Stimulated activated CD8-positive, alpha-beta memory T cell treated with anti-CD3 and anti-CD28 coated beads, Interleukin-15, amount 100 ng/mL, for 4 hours (primary cell): Measurements from ENCODE around the gene RPRML.
"Not testable (repeated sequence)": the region's sequence is repeated elsewhere in the genome, so short reads cannot be mapped to it uniquely, and the experiment has no call there.

Source experiments
- DNase-seq, 2 donors: peaks; one replicate each; pipeline ENCODE4 v3.0.0-alpha.2; 2020; ENCODE audit warnings: low read depth in 2 of 2

The RPRML gene

GRCh38 chr17:46976626-46977270 is 2.3 kb downstream of the RPRML start:
- no peak for DNase-seq

DNA sequence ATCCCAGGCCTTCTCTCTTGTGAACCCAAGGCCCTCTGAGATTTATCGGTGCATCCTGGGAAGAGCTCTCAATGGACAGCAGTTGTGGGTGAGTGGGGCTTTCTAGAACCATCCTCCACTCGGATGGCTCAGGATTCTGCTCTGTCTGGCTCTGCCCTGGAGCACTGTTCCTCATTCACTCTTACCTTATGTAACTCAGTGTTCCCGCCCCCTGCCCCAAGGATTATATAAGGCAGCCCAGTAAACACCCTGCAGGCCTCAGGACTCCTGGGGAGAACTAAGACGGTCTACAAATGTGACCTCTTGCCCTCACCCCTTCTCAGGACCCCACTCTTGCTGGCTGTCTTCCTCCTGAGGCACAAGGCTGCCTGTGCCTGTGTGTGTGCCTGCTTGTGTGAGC is 3.8 kb downstream of the RPRML start:
- DNase-seq, result no peak

DNA sequence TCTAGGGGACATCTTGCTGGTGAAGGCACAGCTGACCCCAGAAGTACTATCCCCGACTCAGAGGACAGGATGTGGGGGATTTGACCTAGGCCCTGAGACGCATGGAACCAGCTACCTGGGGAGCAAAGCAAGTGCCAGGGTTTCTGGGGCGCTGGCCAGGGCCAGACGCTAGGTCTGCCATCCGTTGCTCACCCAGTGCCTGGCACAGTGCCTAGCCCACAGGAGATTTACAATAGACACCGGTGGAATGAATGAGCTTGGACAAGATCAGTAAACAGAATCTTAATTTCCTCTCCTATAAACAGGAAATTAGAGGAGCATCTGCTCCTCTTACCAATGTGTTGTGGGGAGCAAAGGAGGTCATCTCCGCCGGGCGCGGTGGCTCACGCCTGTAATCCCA is 5.0 kb downstream of the RPRML start:
- DNase-seq, result no peak

GRCh38 chr17:46972346-46972745 is 6.7 kb downstream of the RPRML start:
- no peak for DNase-seq

DNA sequence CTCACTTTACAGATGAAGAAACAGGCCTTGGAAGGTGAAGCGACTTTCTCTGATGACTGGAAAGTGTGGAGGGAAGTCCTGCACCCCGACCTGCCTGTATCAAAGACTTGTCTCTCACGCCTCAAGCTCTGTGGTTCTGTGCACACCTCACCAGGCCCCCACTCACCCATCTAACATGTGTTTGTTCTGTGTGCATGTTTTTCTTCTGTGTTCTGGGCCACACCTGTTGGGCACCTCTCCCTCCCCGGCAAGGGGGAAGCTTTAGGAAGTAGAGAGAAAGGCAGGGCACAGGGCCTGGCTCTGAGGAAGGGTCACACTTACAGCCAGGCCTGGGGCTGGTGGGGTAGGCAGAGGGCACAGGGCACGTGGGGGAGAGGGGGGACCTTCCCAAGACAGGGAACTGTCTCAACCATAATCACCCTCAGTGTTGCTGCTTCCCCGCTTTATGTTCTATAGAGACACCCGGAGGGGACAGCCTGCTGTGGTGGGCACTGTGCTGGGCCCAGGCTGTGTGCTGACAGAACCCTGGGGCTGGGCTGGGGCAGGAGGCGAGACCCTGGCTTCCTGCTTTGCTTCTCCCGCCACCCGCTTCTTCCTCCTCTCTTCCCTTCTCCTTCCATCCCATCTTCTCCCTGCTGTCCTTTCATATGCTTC is 7.3 kb downstream of the RPRML start:
- DNase-seq, result no peak

- no peak for DNase-seq
Measured at GRCh38 chr17:46968896-46969295, 10.2 kb downstream of the RPRML start.

GRCh38 chr17:46968224-46968834 is 10.7 kb downstream of the RPRML start:
- no peak for DNase-seq

GRCh38 chr17:46964315-46965265 is 14.5 kb downstream of the RPRML start:
- DNase-seq, result no peak

DNA sequence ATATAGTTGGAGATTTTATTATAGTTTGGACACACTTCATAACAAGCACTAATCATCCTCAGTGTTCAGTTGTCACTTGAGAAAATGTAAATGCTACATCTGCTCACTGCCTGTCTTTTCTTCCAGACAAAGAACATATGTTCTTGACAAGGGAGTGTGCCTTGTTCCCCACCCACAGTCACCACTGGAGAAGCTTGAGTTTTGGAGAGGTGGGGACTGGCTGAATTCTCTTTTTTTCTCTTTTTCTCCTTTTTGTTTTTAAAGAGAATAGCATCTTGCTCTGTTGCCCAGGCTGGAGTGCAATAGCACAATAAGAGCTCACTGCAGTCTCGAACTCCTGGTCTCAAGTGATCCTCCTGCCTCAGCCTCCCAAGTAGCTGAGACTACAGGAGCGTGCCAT is 15.5 kb downstream of the RPRML start:
- no peak for DNase-seq

GRCh38 chr17:46962374-46962790 is 16.7 kb downstream of the RPRML start:
- no peak for DNase-seq

GRCh38 chr17:46960152-46960551 is 18.9 kb downstream of the RPRML start:
- DNase-seq, result no peak

DNA sequence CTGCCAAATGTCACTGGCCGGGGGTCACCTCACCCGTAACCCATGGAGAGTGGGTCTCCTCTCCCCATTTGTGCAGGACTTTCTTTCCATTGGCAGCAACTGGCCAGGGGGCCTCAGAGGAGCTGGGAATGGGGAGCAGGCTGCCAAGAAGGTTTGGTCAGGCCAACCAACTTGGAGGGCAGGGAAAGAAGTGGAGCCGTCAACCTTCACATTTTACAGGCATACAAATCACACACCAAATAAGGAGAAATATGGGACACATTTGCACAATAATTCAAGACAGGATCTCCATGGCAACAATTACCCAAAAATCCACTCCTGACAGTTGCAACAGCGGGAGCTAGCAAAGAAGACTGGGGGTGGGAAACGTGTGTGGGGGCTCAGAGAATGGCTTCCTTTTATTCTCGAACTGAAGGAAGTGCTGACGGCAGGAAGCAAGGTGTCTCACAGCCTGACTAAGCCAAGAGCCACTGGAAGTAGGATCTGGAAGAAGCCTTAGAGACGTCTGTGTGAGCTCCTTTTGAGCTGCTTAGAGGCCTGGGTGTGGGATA is 20.9 kb downstream of the RPRML start:
- no peak for DNase-seq

DNA sequence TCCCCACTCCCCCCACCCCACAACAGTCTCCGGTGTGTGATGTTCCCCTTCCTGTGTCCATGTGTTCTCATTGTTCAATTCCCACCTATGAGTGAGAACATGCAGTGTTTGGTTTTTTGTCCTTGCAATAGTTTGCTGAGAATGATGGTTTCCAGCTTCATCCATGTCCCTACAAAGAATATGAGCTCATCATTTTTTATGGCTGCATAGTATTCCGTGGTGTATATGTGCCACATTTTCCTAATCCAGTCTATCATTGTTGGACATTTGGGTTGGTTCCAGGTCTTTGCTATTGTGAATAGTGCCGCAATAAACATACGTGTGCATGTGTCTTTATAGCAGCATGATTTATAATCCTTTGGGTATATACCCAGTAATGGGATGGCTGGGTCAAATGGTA is 25.9 kb downstream of the RPRML start:
- DNase-seq, result not testable (repeated sequence)

DNA sequence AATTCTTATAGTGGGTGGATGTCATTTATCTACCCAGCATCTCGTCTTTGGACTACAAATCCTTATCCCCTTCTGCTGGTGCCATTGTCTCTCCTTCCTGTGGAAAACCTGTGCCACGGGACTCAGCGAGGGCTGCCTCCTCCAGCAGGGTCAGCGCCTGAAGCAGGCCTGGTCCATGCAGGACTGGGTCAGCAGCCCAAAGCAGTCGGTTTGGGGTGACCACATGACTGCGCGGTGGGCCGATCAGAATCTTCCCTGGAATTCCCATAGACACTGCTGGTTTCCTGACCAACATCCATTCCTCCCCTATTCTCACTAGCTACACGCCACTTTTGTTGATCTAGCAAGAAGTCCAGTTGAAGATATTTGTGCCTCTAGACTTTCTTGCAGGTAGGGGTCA is 26.9 kb downstream of the RPRML start:
- no peak for DNase-seq

DNA sequence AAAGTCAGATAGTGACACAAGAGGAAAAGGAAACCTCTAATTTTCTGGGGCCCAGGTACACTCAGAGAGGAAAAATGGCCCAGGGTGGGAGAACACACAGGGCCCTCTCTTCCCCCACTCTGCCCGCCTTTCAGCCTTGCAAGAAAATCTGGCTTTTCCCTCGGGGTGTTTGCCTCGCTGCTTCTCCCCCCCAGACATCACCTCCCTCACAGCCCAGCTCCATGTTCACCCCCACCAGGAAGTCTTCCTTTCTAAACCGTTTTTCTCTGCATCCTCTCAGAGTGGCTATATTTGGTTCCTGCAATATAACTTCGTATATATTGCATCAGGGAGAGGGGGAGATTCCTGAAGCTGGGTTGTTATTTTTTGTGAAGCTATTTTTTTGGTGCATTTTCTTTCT is 27.3 kb downstream of the RPRML start:
- DNase-seq, result no peak

DNA sequence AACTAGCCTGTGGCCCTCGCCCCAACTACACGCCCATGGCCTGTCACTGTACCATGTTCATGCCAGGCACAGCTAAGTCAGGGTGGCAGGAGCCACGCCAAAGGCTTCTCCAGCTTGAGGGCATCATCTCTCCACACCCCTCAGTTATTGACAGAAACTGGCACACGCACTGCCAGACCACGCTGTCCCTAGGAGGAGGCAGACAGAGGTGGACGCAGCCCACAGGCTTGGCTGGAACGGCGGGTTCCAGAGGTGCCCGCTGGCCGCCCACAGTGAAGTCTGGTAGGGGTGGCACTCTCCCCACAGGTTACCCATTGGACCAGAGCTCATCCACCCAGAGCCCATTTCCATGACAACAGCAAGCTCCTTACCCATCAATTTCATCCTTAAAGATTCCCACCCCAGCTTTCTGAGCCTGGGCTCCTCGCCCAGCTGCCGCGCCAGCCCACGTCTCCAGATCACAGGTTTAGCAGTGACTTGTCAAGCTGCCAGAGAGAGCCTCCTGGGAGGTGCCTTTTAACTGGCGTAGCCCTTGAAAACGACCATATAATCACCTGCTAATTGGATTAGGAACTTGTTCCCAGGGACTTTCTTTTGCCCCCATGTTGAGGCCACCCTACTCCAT is 27.9 kb downstream of the RPRML start:
- no peak for DNase-seq

- no peak for DNase-seq
Measured at GRCh38 chr17:46950342-46950996, 28.6 kb downstream of the RPRML start.

DNA sequence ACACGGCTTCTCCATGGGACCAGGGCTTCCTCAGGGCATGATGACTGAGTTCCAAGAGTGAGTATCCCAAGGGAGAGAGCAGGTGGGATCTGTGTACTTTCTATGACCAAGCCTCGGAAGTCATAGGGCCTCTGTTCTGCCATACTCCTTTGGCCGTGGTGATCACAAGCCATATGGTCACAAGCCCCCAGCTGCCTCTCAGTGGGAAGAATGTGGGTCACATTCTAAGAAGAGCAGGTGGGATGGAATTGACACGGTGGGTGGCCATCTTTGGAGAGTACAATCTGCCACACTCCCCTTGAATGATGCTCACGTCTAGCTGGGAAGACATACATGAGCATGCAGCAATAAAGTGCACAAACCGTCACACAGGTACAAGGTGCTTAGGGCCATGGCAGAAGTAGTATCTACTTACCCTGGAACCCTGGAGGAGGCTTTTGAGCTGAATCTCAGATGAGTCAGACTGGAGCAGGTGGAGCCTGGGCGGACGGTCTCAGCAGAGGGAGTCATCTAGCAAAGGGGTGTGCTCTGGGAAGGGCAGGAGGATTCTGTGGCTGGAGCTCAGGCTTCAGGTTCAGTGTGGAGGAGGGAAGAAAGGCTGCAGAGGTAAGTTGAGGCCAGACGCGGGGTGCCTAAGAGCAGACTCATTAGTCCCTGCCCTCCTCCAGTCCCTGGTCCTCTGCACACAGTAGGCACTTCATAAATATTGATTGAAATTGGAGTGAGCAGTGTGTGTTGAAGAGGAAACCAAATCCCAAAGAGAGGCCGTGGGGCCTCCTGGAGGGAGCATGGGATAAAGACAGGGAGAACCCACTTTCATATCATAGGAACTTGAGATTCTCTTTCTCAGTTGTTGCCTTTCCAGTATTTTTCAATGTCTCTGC is 29.5 kb downstream of the RPRML start:
- DNase-seq, result no peak

- DNase-seq, result no peak
Measured at GRCh38 chr17:46948544-46948943, 30.5 kb downstream of the RPRML start.

GRCh38 chr17:46947216-46947615 is 31.8 kb downstream of the RPRML start:
- no peak for DNase-seq
